ENCODE results near the gene DFFB. TPM values are rescaled to one million over a fixed set of nuclear protein-coding genes. Genes with fewer than 3 reads are reported as not detected.

Gene DFFB
- total and polyA plus RNA-seq, 9 of the 15 experiments (the other 6 are each of a cell fraction or from before 2014, with no cell fraction given), result 2.3 to 15.8 (median 11.5) TPM

- TF ChIP-seq ZNF76 (CRISPR knock-in tag; IDR thresholded peaks at IDR 0.05; ENCODE audit: borderline replicate concordance), result no peak
- TF ChIP-seq BMI1 (IDR thresholded peaks at IDR 0.05; ENCODE audit: low read length), result no peak
- TF ChIP-seq FOXO4 (CRISPR knock-in tag; IDR thresholded peaks at IDR 0.05), result no peak
- peak; percentile 38; the same call in 1 of the 2 replicates for TF ChIP-seq CREB1 (IDR thresholded peaks at IDR 0.05)
- TF ChIP-seq CREB1 (CRISPR knock-in tag; IDR thresholded peaks at IDR 0.05), result peak; percentile 68; the same call in 1 of the 2 replicates
- TF ChIP-seq RHOXF2B (CRISPR knock-in tag; conservative IDR thresholded peaks at IDR 0.05), result no peak
- TF ChIP-seq MCM5 (IDR thresholded peaks at IDR 0.05; ENCODE audit: low read depth), result no peak
- TF ChIP-seq RUNX1 (IDR thresholded peaks at IDR 0.05; ENCODE audit: low read depth), result no peak
- TF ChIP-seq HMG20B (CRISPR knock-in tag; IDR thresholded peaks at IDR 0.05), result no peak
- no peak for TF ChIP-seq AFF4 (CRISPR knock-in tag; IDR thresholded peaks at IDR 0.05)
- TF ChIP-seq E2F8 (IDR thresholded peaks at IDR 0.05; ENCODE audit: low read depth, partially characterized antibody), result peak; percentile 31
- no peak for TF ChIP-seq HINFP (tag; conservative IDR thresholded peaks at IDR 0.05; ENCODE audit: low read depth)
- no peak for TF ChIP-seq GMEB1 (CRISPR knock-in tag; IDR thresholded peaks at IDR 0.05)
- TF ChIP-seq HBP1 (CRISPR knock-in tag; IDR thresholded peaks at IDR 0.05), result no peak
- TF ChIP-seq ZNF146 (CRISPR knock-in tag; IDR thresholded peaks at IDR 0.05; ENCODE audit: unreplicated experiment), result no peak
- peak in 1 of 2 experiments; percentile 37; a peak in 1 of 4 replicates for TF ChIP-seq TRIM24 (IDR thresholded peaks at IDR 0.05)
Observed at GRCh38 chr1:3907031-3907534, 49.8 kb downstream of the DFFB start (continued).

All from K562 (cell line).